Measurements from ENCODE around the gene PKP3. TPM values are rescaled to one million over a fixed set of nuclear protein-coding genes. Genes with fewer than 3 reads are reported as not detected.
"Not testable (repeated sequence)": the region's sequence is repeated elsewhere in the genome, so short reads cannot be mapped to it uniquely, and the experiment has no call there.

Gene PKP3
- polyA plus RNA-seq, 4 donors, result 72.5 to 152 (median 111) TPM

GRCh38 chr11:385594-386351 is 8.2 kb upstream of the PKP3 start:
- Histone ChIP-seq H3K27ac (ENCODE audit: low read depth in 1 of 3, low read length in 2 of 3) (no peak overlapping the region), H3K4me3 (ENCODE audit: low read depth in 1 of 3, low read length in 3 of 3) (no peak overlapping the region), H3K27me3 (ENCODE audit: control insufficient read depth in 3 of 3, insufficient read depth in 3 of 3, low read length in 3 of 3) (peaks cover 0 to 5% (median 0%) of the 10 kb centered on the region in 3 donors), H3K36me3 (ENCODE audit: control insufficient read depth in 3 of 3, insufficient read depth in 2 of 3, low read depth in 1 of 3, low read length in 3 of 3) (peaks cover 0 to 2% (median 0%) of the 10 kb centered on the region in 3 donors), H3K9me3 (ENCODE audit: control insufficient read depth in 2 of 2, insufficient read depth in 1 of 2, low read depth in 1 of 2, low read length in 1 of 2) (peaks cover 3 to 22% of the 10 kb centered on the region in 2 donors), H3K4me1 (ENCODE audit: control insufficient read depth in 3 of 3, insufficient read depth in 2 of 3, low read depth in 1 of 3, low read length in 2 of 3) (no peaks in the 10 kb centered on the region)
- FAIRE-seq, result no peak
- no peak for DNase-seq
- 90 to 95% (median 92%) methylated on average over 18 to 19 of the region's 19 CpGs for WGBS, 3 donors

- Histone ChIP-seq H3K36me3 (ENCODE audit: control insufficient read depth in 3 of 3, insufficient read depth in 2 of 3, low read depth in 1 of 3, low read length in 3 of 3) (no peaks in the 10 kb centered on the region), H3K4me1 (ENCODE audit: control insufficient read depth in 3 of 3, insufficient read depth in 2 of 3, low read depth in 1 of 3, low read length in 2 of 3) (no peaks in the 10 kb centered on the region), H3K9me3 (ENCODE audit: control insufficient read depth in 2 of 2, insufficient read depth in 1 of 2, low read depth in 1 of 2, low read length in 1 of 2) (peaks cover 3 to 22% of the 10 kb centered on the region in 2 donors), H3K27me3 (ENCODE audit: control insufficient read depth in 3 of 3, insufficient read depth in 3 of 3, low read length in 3 of 3) (peaks cover 0 to 5% (median 0%) of the 10 kb centered on the region in 3 donors), H3K4me3 (ENCODE audit: low read depth in 1 of 3, low read length in 3 of 3) (no peak overlapping the region), H3K27ac (ENCODE audit: low read depth in 1 of 3, low read length in 2 of 3) (no peak overlapping the region)
- 87 to 95% (median 87%) methylated on average over 6 of the region's 6 CpGs for WGBS, 3 donors
- FAIRE-seq (no peak), DNase-seq (no peak)
Measured at GRCh38 chr11:386483-386882, 7.5 kb upstream of the PKP3 start.

GRCh38 chr11:387193-387793 is 6.7 kb upstream of the PKP3 start:
- WGBS, 3 donors, result 55 to 65% (median 58%) methylated on average over 4 of the region's 4 CpGs
- Histone ChIP-seq H3K36me3 (ENCODE audit: control insufficient read depth in 3 of 3, insufficient read depth in 2 of 3, low read depth in 1 of 3, low read length in 3 of 3) (no peaks in the 10 kb centered on the region), H3K4me1 (ENCODE audit: control insufficient read depth in 3 of 3, insufficient read depth in 2 of 3, low read depth in 1 of 3, low read length in 2 of 3) (no peaks in the 10 kb centered on the region), H3K4me3 (ENCODE audit: low read depth in 1 of 3, low read length in 3 of 3) (no peak overlapping the region), H3K27me3 (ENCODE audit: control insufficient read depth in 3 of 3, insufficient read depth in 3 of 3, low read length in 3 of 3) (peaks cover 0 to 5% (median 0%) of the 10 kb centered on the region in 3 donors), H3K9me3 (ENCODE audit: control insufficient read depth in 2 of 2, insufficient read depth in 1 of 2, low read depth in 1 of 2, low read length in 1 of 2) (peaks cover 3 to 22% of the 10 kb centered on the region in 2 donors), H3K27ac (ENCODE audit: low read depth in 1 of 3, low read length in 2 of 3) (no peak overlapping the region)
- DNase-seq (no peak), FAIRE-seq (no peak)

- WGBS, 3 donors, result 72 to 81% (median 79%) methylated on average over 11 to 17 of the region's 17 CpGs
- not testable (repeated sequence) for H3K27ac ChIP-seq (ENCODE audit: low read depth in 1 of 3, low read length in 2 of 3); H3K27me3 ChIP-seq (ENCODE audit: control insufficient read depth in 3 of 3, insufficient read depth in 3 of 3, low read length in 3 of 3); H3K4me3 ChIP-seq (ENCODE audit: low read depth in 1 of 3, low read length in 3 of 3); H3K36me3 ChIP-seq (ENCODE audit: control insufficient read depth in 3 of 3, insufficient read depth in 2 of 3, low read depth in 1 of 3, low read length in 3 of 3); DNase-seq; FAIRE-seq
- Histone ChIP-seq H3K9me3 (ENCODE audit: control insufficient read depth in 2 of 2, insufficient read depth in 1 of 2, low read depth in 1 of 2, low read length in 1 of 2) (peaks cover 3 to 22% of the 10 kb centered on the region in 2 donors), H3K4me1 (ENCODE audit: control insufficient read depth in 3 of 3, insufficient read depth in 2 of 3, low read depth in 1 of 3, low read length in 2 of 3) (peaks cover 0 to 13% (median 0%) of the 10 kb centered on the region in 3 donors)
Measured at GRCh38 chr11:389369-389768, 4.6 kb upstream of the PKP3 start.

- Histone ChIP-seq H3K27ac (ENCODE audit: low read depth in 1 of 3, low read length in 2 of 3) (no peak overlapping the region), H3K27me3 (ENCODE audit: control insufficient read depth in 3 of 3, insufficient read depth in 3 of 3, low read length in 3 of 3) (peaks cover 0 to 5% (median 0%) of the 10 kb centered on the region in 3 donors), H3K4me1 (ENCODE audit: control insufficient read depth in 3 of 3, insufficient read depth in 2 of 3, low read depth in 1 of 3, low read length in 2 of 3) (peaks cover 0 to 13% (median 0%) of the 10 kb centered on the region in 3 donors), H3K4me3 (ENCODE audit: low read depth in 1 of 3, low read length in 3 of 3) (no peak overlapping the region), H3K9me3 (ENCODE audit: control insufficient read depth in 2 of 2, insufficient read depth in 1 of 2, low read depth in 1 of 2, low read length in 1 of 2) (peaks cover 3 to 22% of the 10 kb centered on the region in 2 donors), H3K36me3 (ENCODE audit: control insufficient read depth in 3 of 3, insufficient read depth in 2 of 3, low read depth in 1 of 3, low read length in 3 of 3) (peaks cover 0 to 2% (median 0%) of the 10 kb centered on the region in 3 donors)
- 14 to 58% (median 33%) methylated on average over 9 to 11 of the region's 11 CpGs for WGBS, 3 donors
- DNase-seq, result peak; percentile 50 to 65
- no peak for FAIRE-seq
Measured at GRCh38 chr11:390175-390574, 3.8 kb upstream of the PKP3 start.

GRCh38 chr11:391117-392017 is 2.6 kb upstream of the PKP3 start:
- peaks cover 0 to 12% (median under 1%) of the 10 kb centered on the region in 3 donors for H3K36me3 ChIP-seq (ENCODE audit: control insufficient read depth in 3 of 3, insufficient read depth in 2 of 3, low read depth in 1 of 3, low read length in 3 of 3)
- H3K4me3 ChIP-seq (ENCODE audit: low read depth in 1 of 3, low read length in 3 of 3), result no peak overlapping the region
- peaks cover 0 to 18% (median 0%) of the 10 kb centered on the region in 3 donors for H3K4me1 ChIP-seq (ENCODE audit: control insufficient read depth in 3 of 3, insufficient read depth in 2 of 3, low read depth in 1 of 3, low read length in 2 of 3)
- H3K27me3 ChIP-seq (ENCODE audit: control insufficient read depth in 3 of 3, insufficient read depth in 3 of 3, low read length in 3 of 3), result peaks cover 0 to 5% (median 0%) of the 10 kb centered on the region in 3 donors
- no peak overlapping the region for H3K27ac ChIP-seq (ENCODE audit: low read depth in 1 of 3, low read length in 2 of 3)
- DNase-seq (no peak), FAIRE-seq (no peak)
- peaks cover 0 to 14% of the 10 kb centered on the region in 2 donors for H3K9me3 ChIP-seq (ENCODE audit: control insufficient read depth in 2 of 2, insufficient read depth in 1 of 2, low read depth in 1 of 2, low read length in 1 of 2)
- 61 to 74% (median 69%) methylated on average over 34 to 38 of the region's 38 CpGs for WGBS, 3 donors

- Histone ChIP-seq H3K4me1 (ENCODE audit: control insufficient read depth in 3 of 3, insufficient read depth in 2 of 3, low read depth in 1 of 3, low read length in 2 of 3) (peaks cover 0 to 25% (median 0%) of the 10 kb centered on the region in 3 donors), H3K9me3 (ENCODE audit: control insufficient read depth in 2 of 2, insufficient read depth in 1 of 2, low read depth in 1 of 2, low read length in 1 of 2) (peaks cover 0 to 6% of the 10 kb centered on the region in 2 donors), H3K4me3 (ENCODE audit: low read depth in 1 of 3, low read length in 3 of 3) (no peak overlapping the region), H3K36me3 (ENCODE audit: control insufficient read depth in 3 of 3, insufficient read depth in 2 of 3, low read depth in 1 of 3, low read length in 3 of 3) (peaks cover 0 to 21% (median 2%) of the 10 kb centered on the region in 3 donors), H3K27me3 (ENCODE audit: control insufficient read depth in 3 of 3, insufficient read depth in 3 of 3, low read length in 3 of 3) (no peaks in the 10 kb centered on the region), H3K27ac (ENCODE audit: low read depth in 1 of 3, low read length in 2 of 3) (no peak overlapping the region)
- DNase-seq (no peak), FAIRE-seq (no peak)
- WGBS, 3 donors, result 85 to 93% (median 90%) methylated on average over 25 to 36 of the region's 36 CpGs
Measured at GRCh38 chr11:392102-392777, 1.8 kb upstream of the PKP3 start.

Measured in small intestine (tissue), 7 donors.